Epithelial cell of proximal tubule (primary cell): Measurements from ENCODE around the gene PIK3C2G. TPM values are rescaled to one million over a fixed set of nuclear protein-coding genes. Genes with fewer than 3 reads are reported as not detected.

ENCODE experiments used
- DNase-seq: peaks from one replicate; pipeline ENCODE4 v3.0.0-alpha.2; 2011; ENCODE audit warnings: low read depth
- H3K4me3 ChIP-seq: 2 replicates; pipeline ENCODE4 v1.5.1; 2011; ENCODE audit warnings: low read depth, mild to moderate bottlenecking, low read length
- CTCF ChIP-seq: conservative IDR thresholded peaks from 2 replicates; pipeline ENCODE4 v1.5.1; 2012; ENCODE audit warnings: low read depth, mild to moderate bottlenecking, low read length
- total RNA-seq: library from RNA; depleted of rRNA; stranded (reverse); fragments of >200 nt; gene quantifications from 2 replicates; pipeline ENCODE4 v1.2.3, GENCODE V29; 2015

The PIK3C2G gene
- total RNA-seq, 1 donor from 2014 or later, result 0.12 TPM

DNA sequence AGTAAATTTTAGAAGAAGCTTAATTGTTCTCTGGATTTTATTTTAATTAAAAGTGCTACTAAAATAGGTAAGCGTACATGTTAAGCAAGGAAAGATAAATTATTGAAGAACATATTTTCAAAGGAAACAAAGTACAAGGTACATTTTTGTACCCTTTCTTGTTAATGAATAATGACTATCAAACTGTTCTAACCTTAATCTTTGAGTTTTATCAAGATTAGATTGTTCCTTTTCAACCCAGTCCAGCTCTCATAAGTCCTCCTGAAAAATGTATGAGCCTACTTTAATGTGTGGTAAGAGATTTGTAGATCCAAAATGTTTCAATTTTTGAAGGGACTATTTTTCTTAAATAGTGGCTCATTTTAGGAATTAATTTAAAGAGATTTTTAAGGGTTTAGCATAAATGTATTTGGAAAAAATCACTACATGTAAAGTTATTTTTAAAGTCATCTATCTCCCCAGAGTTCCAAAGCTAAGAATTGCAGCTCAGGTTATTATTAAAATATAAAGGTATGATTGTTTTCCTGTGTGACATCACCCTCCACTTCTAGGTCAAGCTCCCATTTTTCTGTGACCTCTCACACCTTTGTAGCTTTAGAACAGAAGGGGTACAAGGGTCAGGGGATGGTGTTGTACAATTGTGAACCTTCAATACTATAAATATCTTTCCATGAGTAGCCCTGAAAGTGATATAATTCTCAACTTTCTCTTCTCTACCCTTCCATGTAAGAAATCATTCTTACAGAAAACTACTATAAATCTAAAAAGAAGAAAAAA, 1.2 kb upstream of the PIK3C2G start:
- no peak for DNase-seq
- no peak for TF ChIP-seq CTCF
- H3K4me3 ChIP-seq, result no peak overlapping the region

GRCh38 chr12:18261906-18262305, 588 bp downstream of the PIK3C2G start:
- TF ChIP-seq CTCF, result no peak
- DNase-seq, result no peak
- H3K4me3 ChIP-seq, result no peak overlapping the region

DNA sequence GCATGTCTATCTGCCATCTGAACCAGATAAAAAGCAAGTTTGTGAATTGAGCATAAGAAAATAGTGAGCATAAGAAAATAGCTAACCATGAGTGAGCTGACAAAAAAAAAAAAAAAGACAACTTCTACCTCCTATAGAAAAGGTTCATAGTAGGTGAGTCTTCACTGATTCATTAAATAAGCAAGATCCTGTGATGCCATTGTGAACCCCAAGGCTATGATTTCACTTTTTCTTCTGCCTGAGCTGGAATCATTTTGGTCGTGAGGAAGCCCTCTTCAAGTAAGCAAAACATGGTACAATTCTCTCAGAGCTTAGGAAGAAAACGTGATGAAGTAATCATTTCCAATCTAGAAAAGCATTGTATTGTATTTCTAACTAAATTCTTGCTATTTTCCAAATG, 1.2 kb downstream of the PIK3C2G start:
- DNase-seq, result no peak
- no peak for TF ChIP-seq CTCF
- H3K4me3 ChIP-seq, result no peak overlapping the region

DNA sequence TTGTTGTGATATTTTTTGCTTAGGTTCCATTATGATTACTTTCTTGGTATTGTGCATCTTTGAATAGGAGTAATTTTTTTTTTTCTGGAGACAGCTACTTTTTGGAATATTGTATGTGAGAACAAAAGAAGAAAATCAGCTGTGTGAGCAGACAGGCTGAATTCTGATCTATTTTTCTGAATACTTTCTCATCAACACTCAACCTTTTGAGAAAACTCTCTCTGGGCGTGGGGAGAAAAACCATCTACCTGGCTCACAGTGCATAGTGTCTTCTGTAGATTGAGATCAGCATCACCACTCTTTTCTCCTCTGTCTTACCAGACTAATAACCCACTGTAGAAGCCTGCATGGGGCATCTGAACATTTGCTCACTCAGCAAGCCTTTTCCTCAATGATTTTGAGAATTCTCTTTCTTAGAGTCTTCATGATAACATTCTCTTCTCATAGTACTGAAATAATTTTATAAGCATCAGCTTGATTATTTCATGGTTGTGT, 3.3 kb downstream of the PIK3C2G start:
- DNase-seq, result no peak
- TF ChIP-seq CTCF, result no peak
- H3K4me3 ChIP-seq, result no peak overlapping the region

GRCh38 chr12:18267427-18268099, 6.2 kb downstream of the PIK3C2G start:
- no peak for DNase-seq
- H3K4me3 ChIP-seq, result no peak overlapping the region
- no peak for TF ChIP-seq CTCF

DNA sequence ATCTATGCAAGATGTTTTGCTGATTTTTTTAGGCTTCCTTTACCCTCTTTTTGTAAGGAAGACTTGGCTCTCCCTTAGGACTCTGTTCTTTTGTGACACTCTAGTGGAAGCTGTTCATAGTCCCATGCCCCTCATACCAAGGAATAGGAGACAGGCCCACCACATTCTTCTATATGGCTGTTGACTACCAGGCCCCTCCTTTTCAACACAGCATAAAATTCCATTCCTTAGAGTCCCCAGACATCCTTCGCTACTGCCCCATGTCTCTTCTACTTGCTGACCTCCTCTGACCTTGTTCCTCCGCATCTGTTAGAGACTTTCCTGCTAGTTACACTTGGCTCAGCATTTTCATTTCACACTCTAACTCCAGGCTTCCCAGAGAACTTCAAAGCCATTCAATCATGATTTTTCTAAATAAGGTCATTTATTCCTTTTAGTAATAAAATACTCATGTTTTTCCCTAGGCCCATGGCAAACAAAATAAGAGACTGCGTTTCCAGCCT, 9.7 kb downstream of the PIK3C2G start:
- no peak for DNase-seq
- no peak overlapping the region for H3K4me3 ChIP-seq
- no peak for TF ChIP-seq CTCF

- peak; percentile 18 for DNase-seq
- no peak for TF ChIP-seq CTCF
- no peak overlapping the region for H3K4me3 ChIP-seq
These were observed 14.7 kb downstream of the PIK3C2G start for GRCh38 chr12:18275981-18276380.
